Loucy (cell line): ENCODE results near the gene AIDA.

Experiments
- EZH2phosphoT487 ChIP-seq: fragments of 200-600 bp; IDR thresholded peaks from 2 replicates; pipeline ENCODE4 v1.6.1; 2018; ENCODE audit warnings: antibody characterized with exemption, mild to moderate bottlenecking, moderate library complexity, borderline replicate concordance
- TF ChIP-seq, protein P1 (sequence below): fragments of 200-600 bp; sonication (generic); conservative IDR thresholded peaks from 2 replicates; pipeline ENCODE4 v1.5.1; 2014; ENCODE audit warnings: mild to moderate bottlenecking, antibody characterized with exemption, low read length

DNA sequence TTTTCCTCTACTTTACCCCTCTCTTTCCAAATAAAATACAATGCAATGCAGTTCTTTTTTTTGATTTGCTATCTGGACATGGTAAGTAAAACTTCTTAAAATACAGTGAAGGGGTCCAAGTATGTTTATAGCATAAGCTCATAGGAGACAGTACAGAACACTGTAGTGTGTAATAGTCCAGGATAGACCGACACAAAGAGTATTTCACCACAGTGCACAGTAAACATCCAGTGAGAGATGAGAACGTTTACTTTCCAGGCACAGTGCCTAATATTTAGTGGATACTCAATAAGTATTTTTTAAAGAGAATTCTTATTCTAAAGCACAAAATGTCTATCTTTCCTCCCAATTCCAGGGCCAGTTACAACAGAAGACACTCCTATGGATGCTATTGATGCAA, 79.5 kb downstream of the AIDA start:
- TF ChIP-seq, protein P1, sequence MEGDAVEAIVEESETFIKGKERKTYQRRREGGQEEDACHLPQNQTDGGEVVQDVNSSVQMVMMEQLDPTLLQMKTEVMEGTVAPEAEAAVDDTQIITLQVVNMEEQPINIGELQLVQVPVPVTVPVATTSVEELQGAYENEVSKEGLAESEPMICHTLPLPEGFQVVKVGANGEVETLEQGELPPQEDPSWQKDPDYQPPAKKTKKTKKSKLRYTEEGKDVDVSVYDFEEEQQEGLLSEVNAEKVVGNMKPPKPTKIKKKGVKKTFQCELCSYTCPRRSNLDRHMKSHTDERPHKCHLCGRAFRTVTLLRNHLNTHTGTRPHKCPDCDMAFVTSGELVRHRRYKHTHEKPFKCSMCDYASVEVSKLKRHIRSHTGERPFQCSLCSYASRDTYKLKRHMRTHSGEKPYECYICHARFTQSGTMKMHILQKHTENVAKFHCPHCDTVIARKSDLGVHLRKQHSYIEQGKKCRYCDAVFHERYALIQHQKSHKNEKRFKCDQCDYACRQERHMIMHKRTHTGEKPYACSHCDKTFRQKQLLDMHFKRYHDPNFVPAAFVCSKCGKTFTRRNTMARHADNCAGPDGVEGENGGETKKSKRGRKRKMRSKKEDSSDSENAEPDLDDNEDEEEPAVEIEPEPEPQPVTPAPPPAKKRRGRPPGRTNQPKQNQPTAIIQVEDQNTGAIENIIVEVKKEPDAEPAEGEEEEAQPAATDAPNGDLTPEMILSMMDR: no peak
- no peak for TF ChIP-seq EZH2phosphoT487
